ENCODE data around the gene PLAAT5. TPM values are rescaled to one million over a fixed set of nuclear protein-coding genes. Genes with fewer than 3 reads are reported as not detected.

Gene PLAAT5
- total and polyA plus RNA-seq, 2 donors (not counting 3 experiments of a cell fraction or from before 2014, with no cell fraction given): not detected

DNA sequence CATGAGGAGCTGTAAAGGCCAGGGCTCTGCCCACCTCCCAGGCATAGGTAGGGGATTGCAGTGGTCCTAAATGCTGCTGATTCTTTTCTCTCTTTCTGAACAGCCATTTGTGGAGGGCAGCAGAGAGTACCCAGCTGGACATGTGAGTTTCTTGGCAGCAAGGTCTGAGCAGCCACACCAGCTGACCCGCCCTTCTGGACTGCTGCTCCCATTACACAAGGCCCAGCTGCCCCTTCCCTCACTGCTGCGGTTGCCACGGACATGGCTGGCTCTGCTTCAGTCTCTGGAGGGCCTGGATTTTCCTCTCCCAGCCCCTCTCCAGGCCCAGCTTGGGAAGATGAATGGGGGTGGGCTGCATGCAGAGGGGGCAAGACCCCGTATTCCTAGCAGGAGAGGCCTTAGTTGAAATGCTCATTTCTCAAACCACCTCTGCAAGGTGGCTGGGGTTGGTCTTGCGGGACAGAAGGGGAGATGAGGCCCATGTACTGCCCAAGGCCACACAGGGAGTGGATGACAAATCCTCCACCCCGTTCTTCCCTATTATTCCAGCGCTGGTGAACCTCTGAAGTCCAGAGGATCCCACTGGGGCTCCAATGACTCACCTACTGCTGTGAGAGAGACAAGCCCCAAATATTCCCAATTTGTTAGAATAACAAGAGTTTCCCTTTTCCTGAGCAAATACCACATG is 19.5 kb upstream of the PLAAT5 start:
- intact Hi-C loops (cut with micrococcal nuclease): no loop called here
- no peak overlapping the region for H3K4me3 ChIP-seq (replicated peaks in 1 of 3; ENCODE audit: insufficient read depth in 1 of 3, low read depth in 1 of 3, low read length in 3 of 3)
- no peak overlapping the region for H2AFZ ChIP-seq (ENCODE audit: low read depth, low read length)
- H4K20me1 ChIP-seq (replicated peaks; ENCODE audit: control insufficient read depth, extremely low read depth, insufficient read depth, low read length): no peaks in the 10 kb centered on the region
- no peak for TF ChIP-seq JUN (IDR thresholded peaks at IDR 0.05; ENCODE audit: borderline replicate concordance, insufficient read depth, insufficient read length, low read depth)
- no peak overlapping the region for H3K4me2 ChIP-seq (ENCODE audit: insufficient read depth, low read length)
- no peaks in the 10 kb centered on the region for H3K9me1 ChIP-seq (replicated peaks; ENCODE audit: control insufficient read depth, extremely low read depth, insufficient read depth, low read length)
- ChIA-PET POLR2A (no interaction called here), CTCF (interaction anchor here (1.2 kb wide), 1 partner anchor 32 kb away, joined by 3 read pairs; no protein-coding TSS in a partner anchor)
- BruUV-seq (replicated peaks): no TSS peak
- no peaks in the 10 kb centered on the region for H3K9me3 ChIP-seq (replicated peaks; ENCODE audit: control insufficient read depth, insufficient read depth, low read length)
- dilution Hi-C loops (cut with MboI; ENCODE audit: extremely low pct_ligation_motif_present, low sequenced_read_pairs): no loop called here
- no peaks in the 10 kb centered on the region for H3K36me3 ChIP-seq (ENCODE audit: control insufficient read depth in 2 of 2, extremely low read depth in 1 of 2, insufficient read depth in 2 of 2, low read length in 2 of 2)
- peaks cover 0 to 5% of the 10 kb centered on the region in 2 experiments for H3K27me3 ChIP-seq (ENCODE audit: control insufficient read depth in 2 of 2, insufficient read depth in 2 of 2, low read length in 2 of 2)
- no peak overlapping the region for H3K27ac ChIP-seq (ENCODE audit: insufficient read depth, low read depth, low read length)
- no peaks in the 10 kb centered on the region for H3K4me1 ChIP-seq (ENCODE audit: control insufficient read depth, extremely low read depth, insufficient read depth, low read length)
- no peaks in the 10 kb centered on the region for H3K79me2 ChIP-seq (ENCODE audit: control insufficient read depth, insufficient read depth, low read length)
- FAIRE-seq (no peak), DNase-seq (ENCODE audit: low read depth, low spot score) (no peak)
- no peak overlapping the region for H3K9ac ChIP-seq (replicated peaks; ENCODE audit: extremely low read depth, insufficient read depth, low read length)

DNA sequence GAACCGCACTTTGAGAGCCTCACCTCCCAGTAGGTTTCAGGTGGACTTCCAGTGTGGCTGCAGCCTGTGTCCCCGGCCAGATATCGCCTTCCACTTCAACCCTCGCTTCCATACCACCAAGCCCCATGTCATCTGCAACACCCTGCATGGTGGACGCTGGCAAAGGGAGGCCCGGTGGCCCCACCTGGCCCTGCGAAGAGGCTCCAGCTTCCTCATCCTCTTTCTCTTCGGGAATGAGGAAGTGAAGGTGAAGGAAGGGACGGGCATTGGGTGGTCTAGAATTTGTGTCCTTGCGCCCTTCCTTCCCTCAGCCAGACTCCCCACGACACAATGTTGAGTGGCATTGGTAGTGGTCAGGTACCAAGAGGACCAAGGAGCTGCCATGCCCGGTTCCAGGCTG is 17.8 kb upstream of the PLAAT5 start:
- Histone ChIP-seq H3K4me2 (ENCODE audit: insufficient read depth, low read length) (no peak overlapping the region), H3K27ac (ENCODE audit: insufficient read depth, low read depth, low read length) (no peak overlapping the region), H3K36me3 (ENCODE audit: control insufficient read depth in 2 of 2, extremely low read depth in 1 of 2, insufficient read depth in 2 of 2, low read length in 2 of 2) (no peaks in the 10 kb centered on the region), H4K20me1 (replicated peaks; ENCODE audit: control insufficient read depth, extremely low read depth, insufficient read depth, low read length) (no peaks in the 10 kb centered on the region), H3K27me3 (ENCODE audit: control insufficient read depth in 2 of 2, insufficient read depth in 2 of 2, low read length in 2 of 2) (peaks cover 0 to 11% of the 10 kb centered on the region in 2 experiments), H3K9ac (replicated peaks; ENCODE audit: extremely low read depth, insufficient read depth, low read length) (no peak overlapping the region), H2AFZ (ENCODE audit: low read depth, low read length) (no peak overlapping the region), H3K4me3 (replicated peaks in 1 of 3; ENCODE audit: insufficient read depth in 1 of 3, low read depth in 1 of 3, low read length in 3 of 3) (no peak overlapping the region), H3K9me3 (replicated peaks; ENCODE audit: control insufficient read depth, insufficient read depth, low read length) (no peaks in the 10 kb centered on the region), H3K79me2 (ENCODE audit: control insufficient read depth, insufficient read depth, low read length) (no peaks in the 10 kb centered on the region), H3K9me1 (replicated peaks; ENCODE audit: control insufficient read depth, extremely low read depth, insufficient read depth, low read length) (no peaks in the 10 kb centered on the region), H3K4me1 (ENCODE audit: control insufficient read depth, extremely low read depth, insufficient read depth, low read length) (no peaks in the 10 kb centered on the region)
- BruUV-seq (replicated peaks): no TSS peak
- ChIA-PET CTCF (interaction anchor here (0.6 to 4.2 kb wide), 3 partner anchors 9 to 127 kb away, joined by 3 to 18 read pairs (median 3); no protein-coding TSS in a partner anchor), POLR2A (no interaction called here)
- TF ChIP-seq MAX (IDR thresholded peaks at IDR 0.05; ENCODE audit: insufficient read depth, insufficient read length) (no peak), FOS (IDR thresholded peaks at IDR 0.05; ENCODE audit: borderline replicate concordance, insufficient read depth, low read length) (no peak), MYC (IDR thresholded peaks at IDR 0.05; ENCODE audit: low read depth, low read length) (no peak), JUN (IDR thresholded peaks at IDR 0.05; ENCODE audit: borderline replicate concordance, insufficient read depth, insufficient read length, low read depth) (no peak), POLR2A (IDR thresholded peaks at IDR 0.05; ENCODE audit: low read depth, low read length) (no peak), GATA2 (IDR thresholded peaks at IDR 0.05; ENCODE audit: insufficient read depth, insufficient read length, low read depth, low read length) (no peak), POLR2AphosphoS5 (IDR thresholded peaks at IDR 0.05; ENCODE audit: insufficient read depth, low read depth, low read length) (no peak), EZH2 (IDR thresholded peaks at IDR 0.05; ENCODE audit: borderline replicate concordance, low read depth, low read length, severe bottlenecking) (no peak)
- TF ChIP-seq, protein P1, sequence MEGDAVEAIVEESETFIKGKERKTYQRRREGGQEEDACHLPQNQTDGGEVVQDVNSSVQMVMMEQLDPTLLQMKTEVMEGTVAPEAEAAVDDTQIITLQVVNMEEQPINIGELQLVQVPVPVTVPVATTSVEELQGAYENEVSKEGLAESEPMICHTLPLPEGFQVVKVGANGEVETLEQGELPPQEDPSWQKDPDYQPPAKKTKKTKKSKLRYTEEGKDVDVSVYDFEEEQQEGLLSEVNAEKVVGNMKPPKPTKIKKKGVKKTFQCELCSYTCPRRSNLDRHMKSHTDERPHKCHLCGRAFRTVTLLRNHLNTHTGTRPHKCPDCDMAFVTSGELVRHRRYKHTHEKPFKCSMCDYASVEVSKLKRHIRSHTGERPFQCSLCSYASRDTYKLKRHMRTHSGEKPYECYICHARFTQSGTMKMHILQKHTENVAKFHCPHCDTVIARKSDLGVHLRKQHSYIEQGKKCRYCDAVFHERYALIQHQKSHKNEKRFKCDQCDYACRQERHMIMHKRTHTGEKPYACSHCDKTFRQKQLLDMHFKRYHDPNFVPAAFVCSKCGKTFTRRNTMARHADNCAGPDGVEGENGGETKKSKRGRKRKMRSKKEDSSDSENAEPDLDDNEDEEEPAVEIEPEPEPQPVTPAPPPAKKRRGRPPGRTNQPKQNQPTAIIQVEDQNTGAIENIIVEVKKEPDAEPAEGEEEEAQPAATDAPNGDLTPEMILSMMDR (IDR thresholded peaks at IDR 0.05; ENCODE audit: extremely low read depth in 1 of 2, insufficient read depth in 1 of 2, low read depth in 1 of 2, low read length in 2 of 2): no peak
- FAIRE-seq (no peak), DNase-seq (ENCODE audit: low read depth, low spot score) (no peak)
- dilution Hi-C loops (cut with MboI; ENCODE audit: extremely low pct_ligation_motif_present, low sequenced_read_pairs): no loop called here
- intact Hi-C loops (cut with micrococcal nuclease): no loop called here
